ENCODE results near the gene RAD51B.
"Not testable (repeated sequence)": the region's sequence is repeated elsewhere in the genome, so short reads cannot be mapped to it uniquely, and the experiment has no call there.

Gene RAD51B

DNA sequence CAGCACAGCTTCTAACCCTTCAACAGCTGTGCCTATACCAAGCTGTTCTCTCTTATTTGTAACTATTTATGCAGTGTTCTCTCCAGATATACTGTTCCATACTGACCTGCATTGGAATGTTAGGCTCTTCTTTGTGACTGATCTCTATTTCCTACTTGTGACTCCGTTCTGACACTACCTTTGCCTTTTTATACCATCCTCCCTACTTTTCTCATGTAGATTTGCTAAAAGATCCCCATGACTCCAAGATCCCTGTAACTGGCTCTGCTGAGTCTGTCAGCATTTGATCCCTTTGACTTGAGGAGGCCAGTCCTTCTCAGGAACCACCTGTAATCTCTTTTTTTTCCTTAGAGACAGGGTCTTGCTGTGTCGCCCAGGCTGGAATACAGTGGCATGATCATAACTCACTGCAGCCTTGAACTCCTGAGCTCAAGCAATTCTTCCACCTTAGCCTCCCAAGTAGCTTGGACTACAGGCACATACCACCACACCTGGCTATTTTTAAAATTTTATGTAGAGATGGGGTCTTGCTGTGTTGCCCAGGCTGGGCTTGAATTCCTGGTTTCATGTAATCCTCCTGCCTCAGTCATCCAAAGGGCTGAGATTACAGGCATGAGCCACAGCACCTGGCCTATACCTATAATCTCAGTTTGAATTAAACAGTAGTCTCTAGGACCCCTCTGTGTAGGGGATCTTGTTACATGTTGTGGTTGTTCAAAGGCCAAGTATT, 605.0 kb downstream of the RAD51B start:
- no peak for TF ChIP-seq CTCF (IDR thresholded peaks at IDR 0.05; ENCODE audit: insufficient read depth, low read length, poor library complexity, severe bottlenecking)
- no peak overlapping the region for H3K4me3 ChIP-seq (replicated peaks; ENCODE audit: low read depth, low read length)
- DNase-seq (ENCODE audit: extremely low read depth, insufficient read length): no peak
- no peaks in the 10 kb centered on the region for H3K27me3 ChIP-seq (replicated peaks; ENCODE audit: control insufficient read depth, insufficient read depth, low read length)
- no peaks in the 10 kb centered on the region for H3K36me3 ChIP-seq (ENCODE audit: control insufficient read depth, insufficient read depth, low read length)

GRCh38 chr14:68426661-68427549, 607.3 kb downstream of the RAD51B start:
- no peaks in the 10 kb centered on the region for H3K27me3 ChIP-seq (replicated peaks; ENCODE audit: control insufficient read depth, insufficient read depth, low read length)
- no peak for DNase-seq (ENCODE audit: extremely low read depth, insufficient read length)
- TF ChIP-seq CTCF (IDR thresholded peaks at IDR 0.05; ENCODE audit: insufficient read depth, low read length, poor library complexity, severe bottlenecking): no peak
- no peak overlapping the region for H3K4me3 ChIP-seq (replicated peaks; ENCODE audit: low read depth, low read length)
- H3K36me3 ChIP-seq (ENCODE audit: control insufficient read depth, insufficient read depth, low read length): no peaks in the 10 kb centered on the region

DNA sequence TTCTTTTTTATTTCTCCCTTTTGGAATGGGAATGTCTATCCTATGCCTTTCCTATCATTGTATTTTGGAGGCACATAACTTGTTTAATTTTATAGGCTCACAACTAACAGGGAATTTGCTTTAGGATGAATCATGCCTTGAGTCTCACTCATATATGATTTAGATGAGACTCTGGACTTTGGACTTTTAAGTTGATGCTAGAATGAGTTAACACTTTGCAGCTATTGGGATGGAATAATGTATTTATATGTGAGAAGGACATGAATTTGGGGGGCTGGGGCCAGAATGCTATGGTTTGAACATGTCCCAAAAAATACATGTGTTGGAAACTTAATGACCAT, 607.9 kb downstream of the RAD51B start:
- no peak for TF ChIP-seq CTCF (IDR thresholded peaks at IDR 0.05; ENCODE audit: insufficient read depth, low read length, poor library complexity, severe bottlenecking)
- Histone ChIP-seq H3K4me3 (replicated peaks; ENCODE audit: low read depth, low read length) (no peak overlapping the region), H3K27me3 (replicated peaks; ENCODE audit: control insufficient read depth, insufficient read depth, low read length) (no peaks in the 10 kb centered on the region), H3K36me3 (ENCODE audit: control insufficient read depth, insufficient read depth, low read length) (no peaks in the 10 kb centered on the region)
- DNase-seq (ENCODE audit: extremely low read depth, insufficient read length): no peak

- H3K27me3 ChIP-seq (replicated peaks; ENCODE audit: control insufficient read depth, insufficient read depth, low read length); H3K4me3 ChIP-seq (replicated peaks; ENCODE audit: low read depth, low read length); DNase-seq (ENCODE audit: extremely low read depth, insufficient read length); H3K36me3 ChIP-seq (ENCODE audit: control insufficient read depth, insufficient read depth, low read length): not testable (repeated sequence)
These were observed 609.3 kb downstream of the RAD51B start for GRCh38 chr14:68428900-68429299.

GRCh38 chr14:68434173-68434572, 614.6 kb downstream of the RAD51B start:
- not testable (repeated sequence) for H3K27me3 ChIP-seq (replicated peaks; ENCODE audit: control insufficient read depth, insufficient read depth, low read length); H3K36me3 ChIP-seq (ENCODE audit: control insufficient read depth, insufficient read depth, low read length); H3K4me3 ChIP-seq (replicated peaks; ENCODE audit: low read depth, low read length); DNase-seq (ENCODE audit: extremely low read depth, insufficient read length)

DNA sequence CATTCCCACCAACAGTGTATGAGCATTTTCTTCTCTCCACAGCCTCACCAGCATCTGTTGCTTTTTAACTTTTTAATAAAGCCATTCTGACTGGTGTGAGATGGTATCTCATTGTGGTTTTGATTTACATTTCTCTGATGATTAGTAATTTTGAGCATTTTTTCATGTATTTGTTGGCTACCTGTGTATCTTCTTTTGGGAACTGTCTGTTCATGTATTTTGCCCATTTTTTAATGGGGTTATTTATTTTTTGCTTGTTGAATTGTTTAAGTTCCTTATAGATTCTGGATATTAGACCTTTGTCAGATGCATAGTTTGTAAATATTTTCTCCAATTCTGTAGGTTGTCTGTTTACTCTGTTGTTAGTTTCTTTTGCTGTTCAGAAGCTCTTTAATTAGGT, 616.1 kb downstream of the RAD51B start:
- H3K36me3 ChIP-seq (ENCODE audit: control insufficient read depth, insufficient read depth, low read length); H3K4me3 ChIP-seq (replicated peaks; ENCODE audit: low read depth, low read length); H3K27me3 ChIP-seq (replicated peaks; ENCODE audit: control insufficient read depth, insufficient read depth, low read length); DNase-seq (ENCODE audit: extremely low read depth, insufficient read length): not testable (repeated sequence)

DNA sequence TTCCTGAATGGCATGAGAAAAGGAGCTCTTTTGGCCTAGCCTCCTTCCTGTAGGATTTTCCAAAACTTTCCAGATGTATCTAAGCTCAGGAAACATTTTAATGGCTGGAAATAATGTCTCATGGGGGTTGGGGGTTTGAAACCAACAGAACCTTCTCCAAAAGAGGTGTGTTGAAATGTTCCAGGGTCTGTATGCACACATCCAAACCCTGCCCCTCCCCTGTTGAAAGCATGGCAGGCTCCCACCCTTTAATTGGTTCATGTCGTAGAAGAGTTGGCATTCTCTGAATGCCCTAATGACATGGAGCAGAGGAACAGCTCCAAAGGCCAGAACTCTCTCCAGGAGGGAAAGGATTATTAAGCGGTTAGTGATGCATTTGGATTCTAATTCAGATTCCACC, 620.1 kb downstream of the RAD51B start:
- TF ChIP-seq CTCF (IDR thresholded peaks at IDR 0.05; ENCODE audit: insufficient read depth, low read length, poor library complexity, severe bottlenecking): no peak
- DNase-seq (ENCODE audit: extremely low read depth, insufficient read length): no peak
- no peaks in the 10 kb centered on the region for H3K36me3 ChIP-seq (ENCODE audit: control insufficient read depth, insufficient read depth, low read length)
- H3K27me3 ChIP-seq (replicated peaks; ENCODE audit: control insufficient read depth, insufficient read depth, low read length): no peaks in the 10 kb centered on the region
- no peak overlapping the region for H3K4me3 ChIP-seq (replicated peaks; ENCODE audit: low read depth, low read length)
